Heart right ventricle (tissue), 16 donors: ENCODE measurements around the gene ZNF350. TPM values are rescaled to one million over a fixed set of nuclear protein-coding genes. Genes with fewer than 3 reads are reported as not detected.

Experiments used
- ATAC-seq, 8 donors: fragments of 200-7000 bp; cut with Tn5 transposase; one replicate each; pipeline ENCODE4 v1.9.1; 2020; ENCODE audit warnings: mild to moderate bottlenecking in 8 of 8, moderate library complexity in 8 of 8, moderate number of reproducible peaks in 1 of 8
- DNase-seq, 2 donors: peaks; one replicate each; pipeline ENCODE4 v3.0.0-alpha.2; 2020
- H3K27ac ChIP-seq, 10 donors: fragments of 200-600 bp; sonication (generic) in 2 of 10; one replicate each; pipeline versions ENCODE4 v1.5.0 to v1.8.0; 2020 to 2022; ENCODE audit warnings: mild to moderate bottlenecking in 3 of 10
- H3K27me3 ChIP-seq, 7 donors: fragments of 200-600 bp; one replicate each; pipeline ENCODE4 v1.8.0; 2021 to 2022; ENCODE audit warnings: mild to moderate bottlenecking in 2 of 7
- H3K36me3 ChIP-seq, 9 donors: fragments of 200-600 bp; sonication (generic) in 1 of 9; one replicate each; pipeline versions ENCODE4 v1.5.0 to v1.8.0; 2020 to 2022; ENCODE audit warnings: mild to moderate bottlenecking in 2 of 9
- H3K4me1 ChIP-seq, 9 donors: fragments of 200-600 bp; sonication (generic) in 1 of 9; one replicate each; pipeline versions ENCODE4 v1.5.0 to v1.8.0; 2020 to 2022; ENCODE audit warnings: mild to moderate bottlenecking in 4 of 9
- H3K4me3 ChIP-seq, 10 donors: fragments of 200-600 bp; sonication (generic) in 2 of 10; one replicate each; pipeline versions ENCODE4 v1.5.0 to v1.8.0; 2020 to 2022; ENCODE audit warnings: mild to moderate bottlenecking in 7 of 10, moderate library complexity in 2 of 10
- H3K9me3 ChIP-seq, 11 donors: fragments of 200-600 bp in 10 of 11; sonication (generic) in 2 of 11; one replicate each; pipeline versions ENCODE4 v1.5.0 to v1.8.0; 2013 to 2022; ENCODE audit warnings: mild to moderate bottlenecking in 2 of 11, control low read depth in 1 of 11, moderate library complexity in 1 of 11
- CTCF ChIP-seq, 9 donors: fragments of 200-600 bp; sonication (generic) in 2 of 9; IDR thresholded peaks; one replicate each; pipeline versions ENCODE4 v1.5.0 to v1.8.0; 2021 to 2022; ENCODE audit warnings: antibody characterized with exemption in 9 of 9, mild to moderate bottlenecking in 5 of 9, moderate library complexity in 1 of 9
- WGBS, 2 donors: extraction: QIAGEN DNeasy Blood & Tissue Kit; methylation state at CpG; one replicate each; pipeline ENCODE4 v1.1.7; 2013; ENCODE audit warnings: inconsistent platforms in 1 of 2; 5-methylcytosine and 5-hydroxymethylcytosine counted together
- intact Hi-C, 10 donors: fragments of 100-400 bp; cut with DNase I; formaldehyde crosslinking; loops; one replicate each; pipeline versions ENCODE4 v1.11.1 to v1.14.2; 2022
- polyA plus RNA-seq, 2 donors: library from polyadenylated mRNA; stranded (reverse); fragments of 200-250 nt; gene quantifications; one replicate each; pipeline ENCODE4 v1.2.3, GENCODE V29; 2013
- total RNA-seq, 10 donors: library from RNA; stranded (reverse); fragmentation: NEBNext Ultra II Directional in 3 of 10; extraction: Animal tissue kit (Norgen Biotek cat#: 25700) in 3 of 10; gene quantifications; one replicate each; pipeline versions ENCODE4 v1.2.1 to v1.2.4, GENCODE V29; 2021 to 2023
- donor health status: Arrhythmogenic right ventricular cardiomyopathy.
- donor health status: ischemic (EF 13 %, LVEDD 7.1; RV severe dilation, severe dysfunction).
- donor health status: healthy with polysubstance abuse.
- donor health status: DM: no; HTN: yes; CAD: no.
- donor health status: DM: no; HTN: no; CAD: no.
- donor health status: ischemic (EF 25% LVEDD 6.9; RV normal size, moderate dysfunction).
- donor health status: ischemic (EF 25% LVEDD 5.7; RV mildly dilated, moderate dysfunction).
- donor health status: healthy.
- donor health status: DM: yes; HTN: yes; CAD: no.
- donor health status: Ischemic cardiomyopathy.
- donor health status: ischemic (EF 35%, LVEDD 5.7; RV mildly dilated, moderate dysfunction).
- donor health status: nonischemic (EF 11% LVEDD 7.7; RV severe dilation, severe dysfunction).
- donor health status: DM: yes; HTN: yes; CAD: no.
- donor health status: PGD.
- donor health status: ischemic (EF 29% LVEDD 5.4; RV normal size, mild dysfunction).
- donor health status: nonischemic (EF 23%, LVEDD 6.1; RV moderate dilation, normal function).

Gene ZNF350
- total and polyA plus RNA-seq, 12 donors: 4.6 to 10.1 (median 6.8) TPM

DNA sequence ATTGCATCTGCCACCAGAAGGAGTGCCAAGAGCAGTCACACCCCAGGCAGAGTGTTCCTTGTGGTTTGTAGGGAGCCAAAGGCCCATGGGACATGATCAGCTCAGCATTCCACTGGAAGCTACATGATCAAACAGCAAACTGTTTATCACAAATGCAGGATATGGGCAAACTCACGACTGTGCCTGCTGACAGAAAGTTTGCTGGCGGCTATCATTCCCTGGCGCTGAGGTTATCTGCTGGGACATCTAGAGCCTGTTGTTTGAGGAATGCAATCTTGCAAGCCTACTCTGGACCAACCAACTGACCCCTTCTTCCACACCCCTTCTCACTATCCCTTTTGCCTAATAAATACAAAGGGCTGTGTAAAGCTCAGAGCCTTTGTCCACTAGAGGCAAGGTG lies 67.0 kb downstream of the ZNF350 start:
- DNase-seq (no peak), ATAC-seq (no peak)
- 82 to 91% methylated on average over 3 of the region's 3 CpGs for whole genome bisulfite sequencing, 2 donors
- Histone ChIP-seq H3K9me3 (peaks cover 0 to 100% (median 72%) of the 10 kb centered on the region in 11 donors), H3K4me1 (no peaks in the 10 kb centered on the region), H3K27me3 (no peaks in the 10 kb centered on the region), H3K27ac (no peak overlapping the region), H3K4me3 (no peak overlapping the region), H3K36me3 (no peaks in the 10 kb centered on the region)
- intact Hi-C loops: no loop called here
- no peak for TF ChIP-seq CTCF (IDR thresholded peaks at IDR 0.05)

DNA sequence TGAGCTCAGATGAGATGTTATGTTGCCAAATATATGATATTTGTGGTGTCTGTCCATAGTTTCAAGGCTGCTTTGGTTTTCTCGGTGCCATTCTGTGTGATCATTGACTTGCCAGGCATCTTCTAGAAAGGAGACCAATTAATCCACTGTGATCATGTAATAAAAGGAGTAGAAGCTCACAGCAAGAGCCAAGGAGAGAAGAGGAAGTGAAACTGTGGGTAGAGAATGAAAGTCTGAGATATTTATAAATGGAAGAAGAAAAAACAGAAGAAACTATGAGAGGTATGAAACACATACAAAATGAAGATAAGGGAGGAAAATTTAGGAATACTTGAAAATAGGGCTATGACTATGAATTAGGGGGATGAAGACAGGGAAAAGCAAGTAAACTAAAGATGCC lies 70.5 kb downstream of the ZNF350 start:
- peaks cover 0 to 100% (median 63%) of the 10 kb centered on the region in 11 donors for H3K9me3 ChIP-seq
- no peaks in the 10 kb centered on the region for H3K27me3 ChIP-seq
- intact Hi-C loops: no loop called here
- H3K4me1 ChIP-seq: no peaks in the 10 kb centered on the region
- DNase-seq (no peak), ATAC-seq (no peak)
- H3K4me3 ChIP-seq: no peak overlapping the region
- no peak for TF ChIP-seq CTCF (IDR thresholded peaks at IDR 0.05)
- no peak overlapping the region for H3K27ac ChIP-seq
- WGBS, 2 donors: 79 to 88% methylated on average over 1 of the region's 1 CpG
- no peaks in the 10 kb centered on the region for H3K36me3 ChIP-seq

DNA sequence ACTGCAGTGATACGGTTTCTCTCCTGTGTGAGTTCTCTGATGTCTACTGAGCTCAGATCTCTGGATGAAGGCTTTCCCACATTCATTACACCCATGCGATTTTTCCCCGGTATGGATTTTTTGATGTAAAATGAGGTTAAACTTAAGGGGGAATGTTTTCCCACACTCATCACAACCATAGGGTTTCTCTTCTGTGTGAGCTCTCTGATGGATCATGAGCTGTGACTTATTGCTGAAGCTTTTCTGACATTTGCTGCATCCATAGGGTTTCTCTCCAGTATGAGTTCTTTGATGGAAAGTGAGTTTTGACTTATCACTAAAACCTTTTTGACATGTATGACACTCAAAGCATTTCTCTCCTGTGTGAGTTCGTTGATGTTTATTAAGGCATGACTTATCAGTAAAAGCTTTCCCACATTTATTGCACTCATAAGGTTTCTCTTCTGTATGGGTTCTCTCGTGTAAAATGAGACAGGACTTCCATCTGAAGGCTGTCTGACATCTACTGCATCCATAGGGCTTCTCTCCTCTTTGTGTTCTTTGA lies 71.2 kb downstream of the ZNF350 start:
- no peaks in the 10 kb centered on the region for H3K36me3 ChIP-seq
- no peaks in the 10 kb centered on the region for H3K4me1 ChIP-seq
- no peak overlapping the region for H3K27ac ChIP-seq
- no peak for ATAC-seq
- 73 to 76% methylated on average over 5 of the region's 5 CpGs for WGBS, 2 donors
- peaks cover 0 to 100% (median 55%) of the 10 kb centered on the region in 11 donors for H3K9me3 ChIP-seq
- DNase-seq: no peak
- peaks cover 0 to 2% (median 0%) of the 10 kb centered on the region in 7 donors for H3K27me3 ChIP-seq
- intact Hi-C loops: no loop called here
- no peak for TF ChIP-seq CTCF (IDR thresholded peaks at IDR 0.05)
- no peak overlapping the region for H3K4me3 ChIP-seq

Other genes starting within 250 kb of the ZNF350 start
- 10 to 100 TPM in 2 of 10 donors, 1 to 10 TPM in 8; 1.5 to 16.9 (median 4.0) TPM for gene FPR1, start 235.0 kb downstream of the ZNF350 start, total RNA-seq
- gene FPR1, start 235.0 kb downstream of the ZNF350 start, polyA plus RNA-seq: 1 to 10 TPM in 1 of 2 donors, under 1 TPM in 1; 0.95 to 4.4 TPM
- gene FPR2, start 225.7 kb downstream of the ZNF350 start, total RNA-seq: 1 to 10 TPM in 4 of 10 donors, under 1 TPM in 6; 0.17 to 5.8 (median 0.54) TPM
- under 1 TPM in 1 of 2 donors, not detected in 1; 0.67 TPM for gene FPR2, start 225.7 kb downstream of the ZNF350 start, polyA plus RNA-seq
- 10 to 100 TPM in 1 of 10 donors, 1 to 10 TPM in 9; 1.3 to 16.5 (median 3.3) TPM for gene FPR3, start 191.7 kb downstream of the ZNF350 start, total RNA-seq
- gene FPR3, start 191.7 kb downstream of the ZNF350 start, polyA plus RNA-seq: 1 to 10 TPM in 1 of 2 donors, under 1 TPM in 1; 0.73 to 2.0 TPM
- gene ZNF577, start 98.9 kb downstream of the ZNF350 start, total RNA-seq: 10 to 100 TPM in 2 of 10 donors, 1 to 10 TPM in 8; 4.6 to 12.4 (median 8.6) TPM
- 10 to 100 TPM in 1 of 2 donors, 1 to 10 TPM in 1; 7.6 to 22.8 TPM for gene ZNF577, start 98.9 kb downstream of the ZNF350 start, polyA plus RNA-seq
- gene ZNF649, start 81.8 kb downstream of the ZNF350 start, total RNA-seq: 10 to 100 TPM in 2 of 10 donors, 1 to 10 TPM in 8; 6.3 to 10.9 (median 8.3) TPM
- gene ZNF649, start 81.8 kb downstream of the ZNF350 start, polyA plus RNA-seq: 1 to 10 TPM; 2.3 to 4.2 TPM
- 1 to 10 TPM; 2.4 to 7.1 (median 5.2) TPM for gene ZNF613, start 59.4 kb downstream of the ZNF350 start, total RNA-seq
- gene ZNF613, start 59.4 kb downstream of the ZNF350 start, polyA plus RNA-seq: 1 to 10 TPM; 3.4 to 3.8 TPM
- gene ZNF615, start 21.4 kb upstream of the ZNF350 start, total RNA-seq: 10 to 100 TPM in 5 of 10 donors, 1 to 10 TPM in 5; 8.1 to 13.7 (median 10.1) TPM
- gene ZNF615, start 21.4 kb upstream of the ZNF350 start, polyA plus RNA-seq: 1 to 10 TPM; 2.6 to 5.5 TPM
- 1 to 10 TPM; 6.1 to 8.4 (median 6.8) TPM for gene ZNF614, start 41.5 kb upstream of the ZNF350 start, total RNA-seq
- 1 to 10 TPM; 3.0 to 3.4 TPM for gene ZNF614, start 41.5 kb upstream of the ZNF350 start, polyA plus RNA-seq
- gene ZNF432, start 62.0 kb upstream of the ZNF350 start, total RNA-seq: 10 to 100 TPM in 2 of 10 donors, 1 to 10 TPM in 8; 5.1 to 11.4 (median 8.7) TPM
- gene ZNF432, start 62.0 kb upstream of the ZNF350 start, polyA plus RNA-seq: 10 to 100 TPM in 1 of 2 donors, 1 to 10 TPM in 1; 3.8 to 14.4 TPM
- 10 to 100 TPM in 2 of 10 donors, 1 to 10 TPM in 8; 6.7 to 10.7 (median 9.3) TPM for gene ZNF841, start 108.9 kb upstream of the ZNF350 start, total RNA-seq
- 1 to 10 TPM; 3.1 to 8.5 TPM for gene ZNF841, start 108.9 kb upstream of the ZNF350 start, polyA plus RNA-seq
- gene ZNF616, start 153.1 kb upstream of the ZNF350 start, total RNA-seq: 1 to 10 TPM; 4.9 to 8.0 (median 6.5) TPM
- gene ZNF616, start 153.1 kb upstream of the ZNF350 start, polyA plus RNA-seq: 1 to 10 TPM; 1.6 to 2.2 TPM
- 10 to 100 TPM in 1 of 10 donors, 1 to 10 TPM in 9; 5.1 to 10.6 (median 7.1) TPM for gene ZNF836, start 184.8 kb upstream of the ZNF350 start, total RNA-seq
- gene ZNF836, start 184.8 kb upstream of the ZNF350 start, polyA plus RNA-seq: 1 to 10 TPM; 2.3 to 6.1 TPM
- 100 to 1,000 TPM; 337 to 469 (median 401) TPM for gene PPP2R1A, start 203.2 kb upstream of the ZNF350 start, total RNA-seq
- gene PPP2R1A, start 203.2 kb upstream of the ZNF350 start, polyA plus RNA-seq: 100 to 1,000 TPM; 238 to 438 TPM